Germinal center (tissue), 1 donor: ENCODE measurements around the gene PGA4.

Experiments
- DNase-seq: peaks from one replicate; pipeline ENCODE4 v3.0.0; 2012; ENCODE audit warnings: mixed read lengths, low spot score

The PGA4 gene

GRCh38 chr11:61279934-61280659, 58.0 kb downstream of the PGA4 start:
- no peak for DNase-seq

- no peak for DNase-seq
Observed at GRCh38 chr11:61280883-61281580, 58.9 kb downstream of the PGA4 start.
